ENCODE results near the gene MST1.

GRCh38 chr3:49716691-49717210 lies 27.5 kb upstream of the MST1 start:
- TF ChIP-seq CTCF (IDR thresholded peaks at IDR 0.05) = no peak
- TF ChIP-seq POLR2A (IDR thresholded peaks at IDR 0.05) = no peak

Measured in suprapubic skin (tissue), 3 donors.